ENCODE measurements around the gene LILRA2.
A peak's percentile ranks its signal among the peaks of the same experiment; 100 is the strongest.

LILRA2 gene

GRCh38 chr19:54573330-54573872 lies at the start of gene LILRA2:
TSS of gene LILRA2 (plus strand) at chr19:54573790. CDS start at chr19:54573879, 89 bp downstream.
- Histone ChIP-seq H3K27me3 (replicated peaks; ENCODE audit: control insufficient read depth, insufficient read depth, low read length) (no peaks in the 10 kb centered on the region), H3K4me3 (replicated peaks; ENCODE audit: low read depth, low read length) (no peak within 1 kb of the TSS), H3K36me3 (ENCODE audit: control insufficient read depth, insufficient read depth, low read length) (no peaks in the 10 kb centered on the region)
- TF ChIP-seq CTCF (IDR thresholded peaks at IDR 0.05; ENCODE audit: insufficient read depth, low read length, poor library complexity, severe bottlenecking) = no peak
- DNase-seq (ENCODE audit: extremely low read depth, insufficient read length) = no peak

- DNase-seq (ENCODE audit: extremely low read depth, insufficient read length) = no peak
- no peaks in the 10 kb centered on the region for H3K27me3 ChIP-seq (replicated peaks; ENCODE audit: control insufficient read depth, insufficient read depth, low read length)
- H3K4me3 ChIP-seq (replicated peaks; ENCODE audit: low read depth, low read length) = no peak overlapping the region
- no peak for TF ChIP-seq CTCF (IDR thresholded peaks at IDR 0.05; ENCODE audit: insufficient read depth, low read length, poor library complexity, severe bottlenecking)
- H3K36me3 ChIP-seq (ENCODE audit: control insufficient read depth, insufficient read depth, low read length) = no peaks in the 10 kb centered on the region
Measured at GRCh38 chr19:54525636-54526035, 48.0 kb upstream of the LILRA2 start.

GRCh38 chr19:54526972-54527371 lies 46.6 kb upstream of the LILRA2 start:
- Histone ChIP-seq H3K27me3 (replicated peaks; ENCODE audit: control insufficient read depth, insufficient read depth, low read length) (no peaks in the 10 kb centered on the region), H3K4me3 (replicated peaks; ENCODE audit: low read depth, low read length) (no peak overlapping the region), H3K36me3 (ENCODE audit: control insufficient read depth, insufficient read depth, low read length) (no peaks in the 10 kb centered on the region)
- no peak for DNase-seq (ENCODE audit: extremely low read depth, insufficient read length)
- TF ChIP-seq CTCF (IDR thresholded peaks at IDR 0.05; ENCODE audit: insufficient read depth, low read length, poor library complexity, severe bottlenecking) = no peak

GRCh38 chr19:54530866-54531265 lies 42.7 kb upstream of the LILRA2 start:
- no peak overlapping the region for H3K4me3 ChIP-seq (replicated peaks; ENCODE audit: low read depth, low read length)
- H3K27me3 ChIP-seq (replicated peaks; ENCODE audit: control insufficient read depth, insufficient read depth, low read length) = no peaks in the 10 kb centered on the region

GRCh38 chr19:54532528-54532927 lies 41.1 kb upstream of the LILRA2 start:
- peaks cover 3% of the 10 kb centered on the region; the same call in 1 of the 2 replicates for H3K36me3 ChIP-seq (ENCODE audit: control insufficient read depth, insufficient read depth, low read length)
- no peaks in the 10 kb centered on the region for H3K27me3 ChIP-seq (replicated peaks; ENCODE audit: control insufficient read depth, insufficient read depth, low read length)
- peak overlapping the region; percentile 53 for H3K4me3 ChIP-seq (replicated peaks; ENCODE audit: low read depth, low read length)
- TF ChIP-seq CTCF (IDR thresholded peaks at IDR 0.05; ENCODE audit: insufficient read depth, low read length, poor library complexity, severe bottlenecking) = no peak
- peak; percentile 72 for DNase-seq (ENCODE audit: extremely low read depth, insufficient read length)

More at GRCh38 chr19:54530866-54531265, 42.7 kb upstream of the LILRA2 start:
- DNase-seq (ENCODE audit: extremely low read depth, insufficient read length) = no peak
- TF ChIP-seq CTCF (IDR thresholded peaks at IDR 0.05; ENCODE audit: insufficient read depth, low read length, poor library complexity, severe bottlenecking) = no peak
- no peaks in the 10 kb centered on the region for H3K36me3 ChIP-seq (ENCODE audit: control insufficient read depth, insufficient read depth, low read length)

GRCh38 chr19:54533476-54533875 lies 40.1 kb upstream of the LILRA2 start:
- TF ChIP-seq CTCF (IDR thresholded peaks at IDR 0.05; ENCODE audit: insufficient read depth, low read length, poor library complexity, severe bottlenecking) = no peak
- Histone ChIP-seq H3K4me3 (replicated peaks; ENCODE audit: low read depth, low read length) (peak overlapping the region; percentile 53), H3K27me3 (replicated peaks; ENCODE audit: control insufficient read depth, insufficient read depth, low read length) (no peaks in the 10 kb centered on the region), H3K36me3 (ENCODE audit: control insufficient read depth, insufficient read depth, low read length) (peaks cover 3% of the 10 kb centered on the region; the same call in 1 of the 2 replicates)
- no peak for DNase-seq (ENCODE audit: extremely low read depth, insufficient read length)

Data from GM06990 (cell line).